ENCODE results near the gene C6orf52. TPM values are rescaled to one million over a fixed set of nuclear protein-coding genes. Genes with fewer than 3 reads are reported as not detected.
A peak's percentile ranks its signal among the peaks of the same experiment; 100 is the strongest.

The C6orf52 gene
- total and polyA plus RNA-seq, 9 of the 15 experiments (the other 6 are each of a cell fraction or from before 2014, with no cell fraction given), result 6.7 to 37.0 (median 11.1) TPM

DNA sequence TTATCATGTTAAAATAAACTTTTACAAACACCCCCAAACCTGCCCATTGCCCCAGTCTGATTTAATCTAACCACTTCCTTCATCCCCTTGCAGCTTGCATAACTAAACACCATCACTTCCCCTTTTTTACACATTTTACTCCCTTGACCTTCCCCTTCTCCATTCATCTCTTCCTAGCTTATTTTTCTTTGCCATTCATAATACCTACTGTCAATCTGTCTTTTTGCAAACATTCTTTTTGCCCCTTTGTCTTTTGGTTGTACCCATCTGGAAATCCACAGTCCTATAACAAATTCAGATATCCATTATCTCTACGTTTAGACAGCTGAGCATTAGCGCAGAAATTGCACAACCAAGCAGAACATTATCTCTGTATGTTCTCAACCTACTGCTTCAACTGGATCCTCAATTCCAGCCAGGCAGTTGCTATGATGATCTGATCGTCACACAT lies 51.2 kb downstream of the C6orf52 start (continued):
- TF ChIP-seq, protein P1, sequence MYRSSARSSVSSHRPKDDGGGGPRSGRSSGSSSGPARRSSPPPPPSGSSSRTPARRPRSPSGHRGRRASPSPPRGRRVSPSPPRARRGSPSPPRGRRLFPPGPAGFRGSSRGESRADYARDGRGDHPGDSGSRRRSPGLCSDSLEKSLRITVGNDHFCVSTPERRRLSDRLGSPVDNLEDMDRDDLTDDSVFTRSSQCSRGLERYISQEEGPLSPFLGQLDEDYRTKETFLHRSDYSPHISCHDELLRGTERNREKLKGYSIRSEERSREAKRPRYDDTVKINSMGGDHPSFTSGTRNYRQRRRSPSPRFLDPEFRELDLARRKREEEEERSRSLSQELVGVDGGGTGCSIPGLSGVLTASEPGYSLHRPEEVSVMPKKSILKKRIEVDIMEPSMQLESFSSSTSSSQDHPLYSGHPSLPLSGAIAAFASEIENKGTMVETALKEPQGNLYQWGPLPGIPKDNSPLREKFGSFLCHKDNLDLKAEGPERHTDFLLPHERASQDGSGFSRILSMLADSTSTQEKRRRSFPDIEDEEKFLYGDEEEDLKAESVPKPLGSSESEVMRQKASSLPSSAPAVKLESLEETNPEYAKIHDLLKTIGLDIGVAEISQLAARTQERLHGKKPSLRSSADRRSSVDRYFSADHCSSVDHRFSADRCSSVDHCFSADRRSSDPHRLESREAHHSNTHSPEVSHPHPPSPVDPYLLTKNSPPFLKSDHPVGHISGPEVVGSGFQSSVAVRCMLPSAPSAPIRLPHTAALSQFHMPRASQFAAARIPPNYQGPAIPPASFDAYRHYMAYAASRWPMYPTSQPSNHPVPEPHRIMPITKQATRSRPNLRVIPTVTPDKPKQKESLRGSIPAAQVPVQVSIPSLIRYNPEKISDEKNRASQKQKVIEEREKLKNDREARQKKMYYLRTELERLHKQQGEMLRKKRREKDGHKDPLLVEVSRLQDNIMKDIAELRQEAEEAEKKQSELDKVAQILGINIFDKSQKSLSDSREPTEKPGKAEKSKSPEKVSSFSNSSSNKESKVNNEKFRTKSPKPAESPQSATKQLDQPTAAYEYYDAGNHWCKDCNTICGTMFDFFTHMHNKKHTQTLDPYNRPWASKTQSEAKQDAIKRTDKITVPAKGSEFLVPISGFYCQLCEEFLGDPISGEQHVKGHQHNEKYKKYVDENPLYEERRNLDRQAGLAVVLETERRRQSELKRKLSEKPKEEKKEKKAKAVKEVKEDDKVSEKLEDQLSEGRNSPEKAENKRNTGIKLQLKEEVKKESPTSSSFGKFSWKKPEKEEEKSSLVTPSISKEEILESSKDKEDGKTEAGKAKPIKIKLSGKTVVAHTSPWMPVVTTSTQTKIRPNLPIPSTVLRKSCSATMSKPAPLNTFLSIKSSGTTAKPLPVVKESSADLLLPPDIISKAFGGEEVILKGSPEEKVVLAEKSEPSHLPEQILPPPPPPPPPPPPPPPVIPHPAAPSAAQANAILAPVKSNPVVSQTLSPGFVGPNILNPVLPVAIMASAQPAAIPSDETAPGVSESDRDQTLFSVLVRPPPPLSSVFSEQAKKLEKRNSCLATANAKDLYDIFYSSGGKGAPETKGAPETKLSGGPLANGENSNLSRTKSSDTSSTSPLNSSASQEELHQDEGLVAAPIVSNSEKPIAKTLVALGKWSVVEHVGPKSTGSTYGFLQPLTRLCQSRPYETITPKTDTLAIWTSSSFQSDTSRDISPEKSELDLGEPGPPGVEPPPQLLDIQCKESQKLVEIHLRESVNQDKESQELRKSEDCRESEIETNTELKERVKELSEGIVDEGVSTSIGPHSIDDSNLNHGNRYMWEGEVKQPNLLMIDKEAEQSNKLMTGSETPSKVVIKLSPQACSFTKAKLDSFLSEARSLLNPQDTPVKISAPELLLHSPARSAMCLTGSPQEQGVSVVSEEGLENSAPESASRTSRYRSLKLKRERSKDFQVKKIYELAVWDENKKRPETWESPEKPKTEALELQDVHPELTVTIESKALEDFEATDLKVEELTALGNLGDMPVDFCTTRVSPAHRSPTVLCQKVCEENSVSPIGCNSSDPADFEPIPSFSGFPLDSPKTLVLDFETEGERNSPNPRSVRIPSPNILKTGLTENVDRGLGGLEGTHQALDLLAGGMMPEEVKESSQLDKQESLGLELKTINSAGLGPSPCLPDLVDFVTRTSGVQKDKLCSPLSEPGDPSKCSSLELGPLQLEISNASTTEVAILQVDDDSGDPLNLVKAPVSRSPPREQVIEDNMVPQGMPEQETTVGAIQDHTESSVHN (IDR thresholded peaks at IDR 0.05; ENCODE audit: borderline replicate concordance in 1 of 2, low read depth in 1 of 2), result 0 out of 4 replicates have a peak, but pooled peaks of 1 of the 2 experiments have one; percentile 24
- TF ChIP-seq KDM1A (IDR thresholded peaks at IDR 0.05) (peak; percentile 37 to 58; a peak in 2 of 4 replicates), RFX5 (IDR thresholded peaks at IDR 0.05; ENCODE audit: low read depth, low read length) (peak; percentile 56; the same call in 1 of the 2 replicates), CEBPB (tag; IDR thresholded peaks at IDR 0.05) (peak; percentile 99), ETV6 (IDR thresholded peaks at IDR 0.05; ENCODE audit: borderline replicate concordance in 1 of 2, low read depth in 2 of 2, low read length in 1 of 2) (peak in 1 of 2 experiments; percentile 90; a peak in 2 of 4 replicates), ETV6 (CRISPR knock-in tag; IDR thresholded peaks at IDR 0.05; ENCODE audit: borderline replicate concordance) (no peak), TCF7L2 (IDR thresholded peaks at IDR 0.05; ENCODE audit: low read depth, low read length) (no peak), L3MBTL2 (IDR thresholded peaks at IDR 0.05) (no peak)
- TF ChIP-seq, protein P2, sequence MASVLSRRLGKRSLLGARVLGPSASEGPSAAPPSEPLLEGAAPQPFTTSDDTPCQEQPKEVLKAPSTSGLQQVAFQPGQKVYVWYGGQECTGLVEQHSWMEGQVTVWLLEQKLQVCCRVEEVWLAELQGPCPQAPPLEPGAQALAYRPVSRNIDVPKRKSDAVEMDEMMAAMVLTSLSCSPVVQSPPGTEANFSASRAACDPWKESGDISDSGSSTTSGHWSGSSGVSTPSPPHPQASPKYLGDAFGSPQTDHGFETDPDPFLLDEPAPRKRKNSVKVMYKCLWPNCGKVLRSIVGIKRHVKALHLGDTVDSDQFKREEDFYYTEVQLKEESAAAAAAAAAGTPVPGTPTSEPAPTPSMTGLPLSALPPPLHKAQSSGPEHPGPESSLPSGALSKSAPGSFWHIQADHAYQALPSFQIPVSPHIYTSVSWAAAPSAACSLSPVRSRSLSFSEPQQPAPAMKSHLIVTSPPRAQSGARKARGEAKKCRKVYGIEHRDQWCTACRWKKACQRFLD (CRISPR knock-in tag; IDR thresholded peaks at IDR 0.05), result peak; percentile 28; the same call in 1 of the 2 replicates
- TF ChIP-seq, protein P3, sequence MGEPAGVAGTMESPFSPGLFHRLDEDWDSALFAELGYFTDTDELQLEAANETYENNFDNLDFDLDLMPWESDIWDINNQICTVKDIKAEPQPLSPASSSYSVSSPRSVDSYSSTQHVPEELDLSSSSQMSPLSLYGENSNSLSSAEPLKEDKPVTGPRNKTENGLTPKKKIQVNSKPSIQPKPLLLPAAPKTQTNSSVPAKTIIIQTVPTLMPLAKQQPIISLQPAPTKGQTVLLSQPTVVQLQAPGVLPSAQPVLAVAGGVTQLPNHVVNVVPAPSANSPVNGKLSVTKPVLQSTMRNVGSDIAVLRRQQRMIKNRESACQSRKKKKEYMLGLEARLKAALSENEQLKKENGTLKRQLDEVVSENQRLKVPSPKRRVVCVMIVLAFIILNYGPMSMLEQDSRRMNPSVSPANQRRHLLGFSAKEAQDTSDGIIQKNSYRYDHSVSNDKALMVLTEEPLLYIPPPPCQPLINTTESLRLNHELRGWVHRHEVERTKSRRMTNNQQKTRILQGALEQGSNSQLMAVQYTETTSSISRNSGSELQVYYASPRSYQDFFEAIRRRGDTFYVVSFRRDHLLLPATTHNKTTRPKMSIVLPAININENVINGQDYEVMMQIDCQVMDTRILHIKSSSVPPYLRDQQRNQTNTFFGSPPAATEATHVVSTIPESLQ (CRISPR knock-in tag; IDR thresholded peaks at IDR 0.05), result no peak
